ENCODE results near the gene BMP4. TPM values are rescaled to one million over a fixed set of nuclear protein-coding genes. Genes with fewer than 3 reads are reported as not detected.

The BMP4 gene
- total and polyA plus RNA-seq, 10 of the 15 experiments (the other 5 are each of a cell fraction or from before 2014, with no cell fraction given) = 0.11 to 1.8 (median 0.60) TPM; not detected in 1

DNA sequence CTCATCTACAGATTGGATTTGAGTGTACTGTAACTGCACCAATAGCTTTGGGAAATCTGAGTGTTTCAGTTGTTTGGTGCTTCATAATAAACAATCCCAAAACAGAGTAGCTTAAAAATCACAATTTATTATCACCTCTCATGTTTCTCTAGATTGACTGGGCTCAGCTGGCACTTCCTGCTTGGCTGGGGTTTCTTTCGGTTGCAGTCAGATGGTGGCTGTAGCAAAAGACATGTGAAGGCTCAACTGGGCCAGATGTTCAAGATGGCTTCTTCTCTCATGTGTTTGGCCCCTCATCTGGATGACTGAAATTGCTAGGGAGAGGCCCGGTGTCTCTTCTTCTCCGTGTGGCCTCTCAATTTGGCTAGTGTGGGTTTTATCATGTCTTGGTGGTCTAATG lies 12.1 kb upstream of the BMP4 start (continued):
- TF ChIP-seq CHD2 (IDR thresholded peaks at IDR 0.05; ENCODE audit: borderline replicate concordance, low read depth, low read length) (no peak), CEBPB (IDR thresholded peaks at IDR 0.05; ENCODE audit: borderline replicate concordance in 1 of 2, low read depth in 2 of 2, low read length in 2 of 2) (no peak), GATAD2B (conservative IDR thresholded peaks at IDR 0.05; ENCODE audit: low read depth) (no peak), BHLHE40 (IDR thresholded peaks at IDR 0.05; ENCODE audit: borderline replicate concordance in 1 of 2, low read depth in 2 of 2, low read length in 1 of 2) (no peak), SUZ12 (IDR thresholded peaks at IDR 0.05; ENCODE audit: unreplicated experiment) (no peak)
- TF ChIP-seq, protein P1, sequence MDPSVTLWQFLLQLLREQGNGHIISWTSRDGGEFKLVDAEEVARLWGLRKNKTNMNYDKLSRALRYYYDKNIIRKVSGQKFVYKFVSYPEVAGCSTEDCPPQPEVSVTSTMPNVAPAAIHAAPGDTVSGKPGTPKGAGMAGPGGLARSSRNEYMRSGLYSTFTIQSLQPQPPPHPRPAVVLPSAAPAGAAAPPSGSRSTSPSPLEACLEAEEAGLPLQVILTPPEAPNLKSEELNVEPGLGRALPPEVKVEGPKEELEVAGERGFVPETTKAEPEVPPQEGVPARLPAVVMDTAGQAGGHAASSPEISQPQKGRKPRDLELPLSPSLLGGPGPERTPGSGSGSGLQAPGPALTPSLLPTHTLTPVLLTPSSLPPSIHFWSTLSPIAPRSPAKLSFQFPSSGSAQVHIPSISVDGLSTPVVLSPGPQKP (IDR thresholded peaks at IDR 0.05; ENCODE audit: low read depth, low read length) = no peak

DNA sequence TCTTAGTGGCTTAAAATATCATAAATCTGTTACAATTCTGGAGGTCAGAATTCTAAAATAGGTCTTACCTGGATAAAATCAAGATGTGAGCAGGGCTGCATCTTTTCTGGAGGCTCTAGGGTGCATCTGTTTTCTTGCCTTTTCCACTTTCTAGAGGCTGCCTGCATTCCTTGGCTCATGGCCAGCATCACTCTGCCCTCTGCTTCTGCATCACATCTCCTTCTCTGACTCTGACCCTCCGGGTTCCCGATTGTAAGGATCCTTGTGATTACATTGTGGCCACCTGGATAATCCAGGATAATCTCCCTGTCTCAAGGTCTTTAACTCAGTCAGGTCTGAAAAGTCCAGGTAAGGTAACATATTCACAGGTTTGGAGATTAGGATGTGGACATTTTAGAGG lies 11.0 kb upstream of the BMP4 start:
- no TSS peak for BruUV-seq (replicated peaks)
- TF ChIP-seq JUND (IDR thresholded peaks at IDR 0.05; ENCODE audit: low read depth, low read length) (no peak), EGR1 (IDR thresholded peaks at IDR 0.05; ENCODE audit: borderline replicate concordance in 1 of 2, low read depth in 2 of 2, low read length in 2 of 2) (no peak), ZNF274 (IDR thresholded peaks at IDR 0.05; ENCODE audit: insufficient read depth, insufficient read length) (no peak), MXI1 (IDR thresholded peaks at IDR 0.05; ENCODE audit: low read depth, low read length) (no peak), NR2C2 (IDR thresholded peaks at IDR 0.05; ENCODE audit: borderline replicate concordance, control insufficient read depth, insufficient read length, low read depth) (no peak), KAT2A (conservative IDR thresholded peaks at IDR 0.05; ENCODE audit: control insufficient read depth, low read depth, low read length) (no peak), ZNF24 (IDR thresholded peaks at IDR 0.05) (no peak), ZNF622 (IDR thresholded peaks at IDR 0.05) (no peak), IKZF1 (conservative IDR thresholded peaks at IDR 0.05) (no peak)
- TF ChIP-seq, protein P2, sequence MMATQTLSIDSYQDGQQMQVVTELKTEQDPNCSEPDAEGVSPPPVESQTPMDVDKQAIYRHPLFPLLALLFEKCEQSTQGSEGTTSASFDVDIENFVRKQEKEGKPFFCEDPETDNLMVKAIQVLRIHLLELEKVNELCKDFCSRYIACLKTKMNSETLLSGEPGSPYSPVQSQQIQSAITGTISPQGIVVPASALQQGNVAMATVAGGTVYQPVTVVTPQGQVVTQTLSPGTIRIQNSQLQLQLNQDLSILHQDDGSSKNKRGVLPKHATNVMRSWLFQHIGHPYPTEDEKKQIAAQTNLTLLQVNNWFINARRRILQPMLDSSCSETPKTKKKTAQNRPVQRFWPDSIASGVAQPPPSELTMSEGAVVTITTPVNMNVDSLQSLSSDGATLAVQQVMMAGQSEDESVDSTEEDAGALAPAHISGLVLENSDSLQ (IDR thresholded peaks at IDR 0.05) = no peak
- TF ChIP-seq, protein P3, sequence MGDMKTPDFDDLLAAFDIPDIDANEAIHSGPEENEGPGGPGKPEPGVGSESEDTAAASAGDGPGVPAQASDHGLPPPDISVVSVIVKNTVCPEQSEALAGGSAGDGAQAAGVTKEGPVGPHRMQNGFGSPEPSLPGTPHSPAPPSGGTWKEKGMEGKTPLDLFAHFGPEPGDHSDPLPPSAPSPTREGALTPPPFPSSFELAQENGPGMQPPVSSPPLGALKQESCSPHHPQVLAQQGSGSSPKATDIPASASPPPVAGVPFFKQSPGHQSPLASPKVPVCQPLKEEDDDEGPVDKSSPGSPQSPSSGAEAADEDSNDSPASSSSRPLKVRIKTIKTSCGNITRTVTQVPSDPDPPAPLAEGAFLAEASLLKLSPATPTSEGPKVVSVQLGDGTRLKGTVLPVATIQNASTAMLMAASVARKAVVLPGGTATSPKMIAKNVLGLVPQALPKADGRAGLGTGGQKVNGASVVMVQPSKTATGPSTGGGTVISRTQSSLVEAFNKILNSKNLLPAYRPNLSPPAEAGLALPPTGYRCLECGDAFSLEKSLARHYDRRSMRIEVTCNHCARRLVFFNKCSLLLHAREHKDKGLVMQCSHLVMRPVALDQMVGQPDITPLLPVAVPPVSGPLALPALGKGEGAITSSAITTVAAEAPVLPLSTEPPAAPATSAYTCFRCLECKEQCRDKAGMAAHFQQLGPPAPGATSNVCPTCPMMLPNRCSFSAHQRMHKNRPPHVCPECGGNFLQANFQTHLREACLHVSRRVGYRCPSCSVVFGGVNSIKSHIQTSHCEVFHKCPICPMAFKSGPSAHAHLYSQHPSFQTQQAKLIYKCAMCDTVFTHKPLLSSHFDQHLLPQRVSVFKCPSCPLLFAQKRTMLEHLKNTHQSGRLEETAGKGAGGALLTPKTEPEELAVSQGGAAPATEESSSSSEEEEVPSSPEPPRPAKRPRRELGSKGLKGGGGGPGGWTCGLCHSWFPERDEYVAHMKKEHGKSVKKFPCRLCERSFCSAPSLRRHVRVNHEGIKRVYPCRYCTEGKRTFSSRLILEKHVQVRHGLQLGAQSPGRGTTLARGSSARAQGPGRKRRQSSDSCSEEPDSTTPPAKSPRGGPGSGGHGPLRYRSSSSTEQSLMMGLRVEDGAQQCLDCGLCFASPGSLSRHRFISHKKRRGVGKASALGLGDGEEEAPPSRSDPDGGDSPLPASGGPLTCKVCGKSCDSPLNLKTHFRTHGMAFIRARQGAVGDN (IDR thresholded peaks at IDR 0.05) = no peak

More for the DNA sequence above, 11.0 kb upstream of the BMP4 start:
- ChIA-PET RAD21 (ENCODE audit: unreplicated experiment) (no interaction called here), CTCF (no interaction called here), SMC1A (ENCODE audit: uncharacterized antibody, unreplicated experiment) (no interaction called here), POLR2A (no interaction called here)
- no peak for DNase-seq (ENCODE audit: low read depth, low spot score)
- no peak overlapping the region for H3K27ac ChIP-seq (ENCODE audit: control insufficient read depth, insufficient read depth)
- ATAC-seq = no peak
- no peaks in the 10 kb centered on the region for H3K4me1 ChIP-seq (ENCODE audit: control insufficient read depth, insufficient read depth, low read length)
- in situ Hi-C loops (cut with MboI) = no loop called here
- no peaks in the 10 kb centered on the region for H3K36me3 ChIP-seq (ENCODE audit: control insufficient read depth in 2 of 2, insufficient read depth in 2 of 2, low read length in 1 of 2)
- no peak overlapping the region for H3K9ac ChIP-seq (ENCODE audit: control insufficient read depth, insufficient read depth, low read length)
- H3K4me3 ChIP-seq = no peak overlapping the region
- 14% methylated on average over 2 of the region's 2 CpGs for WGBS (ENCODE audit: insufficient coverage, insufficient replicate concordance, low lambda C conversion rate, missing lambda C conversion rate)
- peaks cover 7 to 11% of the 10 kb centered on the region in 2 experiments; a peak in 3 of 4 replicates for H3K27me3 ChIP-seq (replicated peaks in 1 of 2; ENCODE audit: control insufficient read depth in 2 of 2, insufficient read depth in 2 of 2, low read length in 1 of 2)
- H4K20me1 ChIP-seq (ENCODE audit: control insufficient read depth, insufficient read depth) = no peaks in the 10 kb centered on the region
- no peak overlapping the region for H3K4me2 ChIP-seq (ENCODE audit: control insufficient read depth, insufficient read depth)
- H3K79me2 ChIP-seq (ENCODE audit: control insufficient read depth, insufficient read depth, low read length) = no peaks in the 10 kb centered on the region
- FAIRE-seq = no peak
- H2AFZ ChIP-seq (ENCODE audit: control insufficient read depth, low read depth, low read length) = no peak overlapping the region
- no peaks in the 10 kb centered on the region for H3K9me3 ChIP-seq (replicated peaks; ENCODE audit: control insufficient read depth, insufficient read depth, low read length)
- intact Hi-C loops (cut with micrococcal nuclease; ENCODE audit: unreplicated experiment) = no loop called here

Measured in GM12878 (cell line).